ENCODE data around the gene G0S2. TPM values are rescaled to one million over a fixed set of nuclear protein-coding genes. Genes with fewer than 3 reads are reported as not detected.

Gene G0S2
- total and polyA plus RNA-seq, 2 of the 4 experiments (the other 2 are of a cell fraction) = 0.36 to 0.53 TPM

- Histone ChIP-seq H2AK9ac (replicated peaks; ENCODE audit: low read depth, low read length, poor library complexity) (no peak within 1 kb of the TSS), H2AFZ (replicated peaks; ENCODE audit: low read length, poor library complexity) (no peak within 1 kb of the TSS), H2BK120ac (ENCODE audit: low read depth, low read length) (no peak within 1 kb of the TSS), H4K20me1 (ENCODE audit: insufficient read depth, low read length) (no peaks in the 10 kb centered on the region), H3K27me3 (ENCODE audit: control insufficient read depth, insufficient read depth, low read length) (no peaks in the 10 kb centered on the region), H3K79me1 (ENCODE audit: low read depth in 1 of 2, low read length in 2 of 2) (no peaks in the 10 kb centered on the region), H3K4me1 (ENCODE audit: control insufficient read depth, insufficient read depth, low read length) (no peaks in the 10 kb centered on the region), H4K8ac (ENCODE audit: low read depth in 2 of 2, low read length in 2 of 2) (no peak within 1 kb of the TSS), H3K9me1 (ENCODE audit: insufficient read depth, low read length) (no peaks in the 10 kb centered on the region), H3K27ac (ENCODE audit: insufficient read depth, low read length) (no peak within 1 kb of the TSS), H3K56ac (ENCODE audit: extremely low read depth, insufficient read depth, low read length) (no peak within 1 kb of the TSS), H3K9me3 (ENCODE audit: control insufficient read depth, insufficient read depth, low read length) (no peaks in the 10 kb centered on the region), H4K5ac (ENCODE audit: low read depth, low read length) (no peak within 1 kb of the TSS), H4K91ac (ENCODE audit: insufficient read depth, low read depth, low read length) (no peak within 1 kb of the TSS), H3K4me2 (ENCODE audit: low read depth, low read length) (no peak within 1 kb of the TSS), H3K4me3 (ENCODE audit: insufficient read depth, low read depth, low read length) (no peak within 1 kb of the TSS), H2AK5ac (ENCODE audit: low read depth, low read length) (0 out of 2 replicates have a peak within 1 kb of the TSS, but pooled peaks have one; percentile 20), H3K14ac (replicated peaks; ENCODE audit: low read depth, low read length) (no peak within 1 kb of the TSS), H2BK15ac (ENCODE audit: low read depth, low read length) (no peak within 1 kb of the TSS), H3K4ac (ENCODE audit: low read depth, low read length) (no peak within 1 kb of the TSS), H2BK5ac (ENCODE audit: low read depth, low read length, poor library complexity, severe bottlenecking) (no peak within 1 kb of the TSS), H3K18ac (ENCODE audit: low read depth, low read length) (no peak within 1 kb of the TSS), H3K9ac (ENCODE audit: low read depth, low read length) (no peak within 1 kb of the TSS), H3K36me3 (ENCODE audit: control insufficient read depth, insufficient read depth, low read length) (no peaks in the 10 kb centered on the region), H3K23ac (ENCODE audit: low read depth, low read length) (no peak within 1 kb of the TSS; the same call in 1 of the 2 replicates), H2BK20ac (ENCODE audit: low read depth, low read length) (no peak within 1 kb of the TSS)
- no TSS peak for BruUV-seq (replicated peaks)
- ChIA-PET POLR2A (ENCODE audit: unreplicated experiment) (no interaction called here), CTCF (interaction anchor here (1.4 kb wide), 1 partner anchor 13 kb away, joined by 3 read pairs; no protein-coding TSS in a partner anchor)
- DNase-seq (peak; percentile 83), ATAC-seq (ENCODE audit: low read depth) (peak; percentile 86)
- dilution Hi-C loops (cut with HindIII; ENCODE audit: low sequenced_read_pairs, unreplicated experiment) (no loop called here), in situ Hi-C loops (cut with MboI; ENCODE audit: low sequenced_read_pairs) (no loop called here), intact Hi-C loops (cut with micrococcal nuclease) (no loop called here)
- WGBS, 2 experiments (ENCODE audit: extremely low coverage in 2 of 2, insufficient read length in 1 of 2) = no CpG with 5 or more reads among the region's 6 CpGs
- no peak for TF ChIP-seq MAZ (IDR thresholded peaks at IDR 0.05; ENCODE audit: borderline replicate concordance, low read depth, low read length)
- peak; percentile 58; the same call in 1 of the 2 replicates for TF ChIP-seq CEBPB (IDR thresholded peaks at IDR 0.05; ENCODE audit: low read depth, low read length)
Measured at GRCh38 chr1:209704584-209704983, 29.4 kb downstream of the G0S2 start, which contains the start of gene HSD11B1. Gene HSD11B1 (plus strand): TSS chr1:209704846. CDS start chr1:209704943, 97 bp downstream.
